GM18511 (cell line): Measurements from ENCODE around the gene DHRS7B.
"Not testable (repeated sequence)": the region's sequence is repeated elsewhere in the genome, so short reads cannot be mapped to it uniquely, and the experiment has no call there.

Experiments used
- ATAC-seq: cut with Tn5 transposase; IDR thresholded peaks from one replicate; pipeline ENCODE4 v1.9.1; 2021; ENCODE audit warnings: mild to moderate bottlenecking, moderate library complexity; ENCODE audit not compliant: unreplicated experiment

Gene DHRS7B, protein sequence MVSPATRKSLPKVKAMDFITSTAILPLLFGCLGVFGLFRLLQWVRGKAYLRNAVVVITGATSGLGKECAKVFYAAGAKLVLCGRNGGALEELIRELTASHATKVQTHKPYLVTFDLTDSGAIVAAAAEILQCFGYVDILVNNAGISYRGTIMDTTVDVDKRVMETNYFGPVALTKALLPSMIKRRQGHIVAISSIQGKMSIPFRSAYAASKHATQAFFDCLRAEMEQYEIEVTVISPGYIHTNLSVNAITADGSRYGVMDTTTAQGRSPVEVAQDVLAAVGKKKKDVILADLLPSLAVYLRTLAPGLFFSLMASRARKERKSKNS

DNA sequence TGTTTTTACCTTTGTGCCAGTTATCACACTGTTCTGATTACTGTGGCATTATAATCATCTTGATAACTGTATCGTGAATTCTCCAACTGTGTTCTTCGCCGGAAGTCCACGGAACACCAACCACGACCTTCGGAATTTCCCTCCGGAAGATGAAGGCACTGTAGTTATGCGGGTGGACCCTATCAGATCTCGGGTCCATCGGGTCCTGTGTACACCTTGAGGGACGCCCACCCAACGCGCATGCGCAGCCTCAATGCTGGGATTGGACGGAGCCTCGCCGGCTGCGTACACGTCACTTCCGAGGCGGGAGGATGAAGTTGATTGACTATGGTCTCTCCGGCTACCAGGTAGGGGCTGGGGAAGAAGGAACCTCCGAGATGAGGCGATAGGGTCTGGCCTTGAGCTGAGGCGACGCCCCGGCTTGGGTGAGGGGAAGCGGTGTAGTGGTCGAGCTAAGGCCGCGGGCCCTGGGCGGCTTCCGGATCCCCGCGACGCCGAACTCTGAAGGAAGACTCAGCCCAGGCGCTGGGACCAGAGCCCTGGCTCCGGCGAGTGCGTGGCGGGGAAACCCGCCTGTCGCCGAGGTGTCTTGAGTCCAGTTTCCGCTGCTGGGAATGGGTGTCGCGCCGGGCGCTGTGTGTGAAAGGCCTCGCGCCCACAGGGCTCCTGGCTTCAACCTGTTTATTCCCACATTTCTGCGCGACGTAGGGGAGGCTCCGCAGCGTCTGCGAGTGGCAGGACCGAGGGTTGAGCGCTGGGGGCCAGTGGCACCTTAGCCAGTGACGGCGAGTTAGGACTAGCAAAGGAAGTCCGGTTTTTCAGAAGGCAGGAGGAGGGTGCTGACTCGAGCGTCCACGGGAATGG is at the start of gene DHRS7B:
Gene DHRS7B, plus strand, starts transcription at position 320 of the 864 bp plus-strand sequence. Its CDS starts 8 bp downstream, at position 328.
- peak; percentile 92 for ATAC-seq

DNA sequence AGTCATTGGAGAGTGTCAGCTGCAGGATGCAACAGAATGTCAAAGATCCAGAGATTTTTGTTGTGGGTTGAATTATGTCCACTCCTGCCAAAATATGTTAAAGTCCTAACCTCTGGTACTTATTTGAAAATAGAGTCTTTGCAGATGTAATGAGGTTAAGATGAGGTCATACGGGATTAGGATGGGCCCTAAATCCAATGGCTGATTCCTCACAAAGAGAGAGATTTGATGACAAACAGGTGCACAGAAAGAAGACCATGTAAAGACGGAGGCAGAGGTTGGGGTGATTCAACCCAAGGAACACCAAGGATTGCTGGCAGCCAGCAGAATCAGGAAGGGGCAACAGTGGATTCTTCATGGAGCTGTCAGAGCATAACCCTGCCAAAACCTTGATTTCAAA is 49.5 kb upstream of the DHRS7B start:
- ATAC-seq: no peak

- no peak for ATAC-seq
Observed at GRCh38 chr17:21078016-21078780, 48.6 kb upstream of the DHRS7B start.

GRCh38 chr17:21079196-21079595 is 47.6 kb upstream of the DHRS7B start:
- no peak for ATAC-seq

DNA sequence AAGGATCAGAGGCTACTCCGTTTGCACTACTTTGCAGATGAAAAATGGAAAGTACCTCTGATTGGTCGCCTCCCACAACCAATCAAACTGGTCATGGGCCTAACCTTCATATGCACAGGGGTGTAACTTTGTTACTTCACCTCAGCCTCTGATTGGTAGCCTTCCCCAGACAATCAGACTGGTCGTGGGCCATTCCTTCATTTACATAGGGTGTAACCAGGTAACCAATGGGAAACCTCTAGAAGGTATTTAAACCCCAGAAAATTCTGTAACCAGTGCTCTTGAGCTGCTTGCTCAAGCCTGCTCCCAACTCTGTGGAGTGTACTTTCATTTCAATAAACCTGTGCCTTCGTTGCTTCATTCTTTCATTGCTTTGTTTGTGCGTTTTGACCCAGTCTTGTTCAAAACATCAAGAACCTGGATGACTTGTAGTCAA is 44.7 kb upstream of the DHRS7B start:
- no peak for ATAC-seq

GRCh38 chr17:21085280-21085679 is 41.5 kb upstream of the DHRS7B start:
- not testable (repeated sequence) for ATAC-seq

GRCh38 chr17:21085707-21086106 is 41.1 kb upstream of the DHRS7B start:
- ATAC-seq: no peak

- no peak for ATAC-seq
Observed at GRCh38 chr17:21089145-21089544, 37.6 kb upstream of the DHRS7B start.

DNA sequence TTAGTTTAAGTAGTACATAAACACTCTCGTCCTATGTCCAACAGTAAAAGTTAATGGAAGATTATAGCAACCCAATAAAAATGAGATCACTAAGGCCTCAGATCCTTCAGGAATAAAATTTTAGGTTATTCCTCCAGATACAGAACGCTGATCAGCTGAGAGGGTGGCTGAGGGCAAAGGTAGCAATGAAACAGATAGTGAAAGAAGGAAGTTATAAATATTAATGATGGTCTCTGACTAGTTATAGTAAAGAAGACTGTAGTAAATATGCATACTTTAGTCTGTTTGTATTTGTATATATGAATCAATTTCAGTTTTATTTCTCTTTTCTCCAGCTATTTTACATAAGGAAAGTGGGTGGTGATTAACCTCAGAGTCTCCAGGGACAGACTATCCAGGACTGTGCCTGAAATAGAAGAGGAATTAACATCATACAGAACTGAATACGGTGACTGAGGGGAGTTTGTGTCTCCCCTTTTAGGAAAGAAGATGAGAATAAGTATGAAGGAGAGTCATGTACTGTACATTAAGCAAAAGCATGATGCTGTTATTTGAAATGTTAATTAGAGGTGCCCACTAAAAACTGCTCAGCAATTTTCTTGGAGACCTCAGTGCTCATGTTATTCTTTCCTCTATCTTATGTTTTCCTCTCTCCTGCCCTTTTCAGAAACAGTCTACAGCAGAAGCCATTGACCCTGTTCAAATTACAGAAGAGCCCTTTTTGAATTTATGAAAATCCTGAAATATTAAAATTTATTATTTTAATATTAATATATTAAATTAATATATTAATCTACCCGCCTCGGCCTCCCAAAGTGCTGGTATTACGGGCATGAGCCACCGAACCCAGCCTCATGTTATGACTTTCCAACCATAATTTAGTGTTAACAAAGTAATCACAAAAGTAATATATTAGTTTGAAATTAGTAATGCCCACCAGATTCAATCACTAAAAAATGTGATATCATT is 36.5 kb upstream of the DHRS7B start:
- ATAC-seq: no peak

DNA sequence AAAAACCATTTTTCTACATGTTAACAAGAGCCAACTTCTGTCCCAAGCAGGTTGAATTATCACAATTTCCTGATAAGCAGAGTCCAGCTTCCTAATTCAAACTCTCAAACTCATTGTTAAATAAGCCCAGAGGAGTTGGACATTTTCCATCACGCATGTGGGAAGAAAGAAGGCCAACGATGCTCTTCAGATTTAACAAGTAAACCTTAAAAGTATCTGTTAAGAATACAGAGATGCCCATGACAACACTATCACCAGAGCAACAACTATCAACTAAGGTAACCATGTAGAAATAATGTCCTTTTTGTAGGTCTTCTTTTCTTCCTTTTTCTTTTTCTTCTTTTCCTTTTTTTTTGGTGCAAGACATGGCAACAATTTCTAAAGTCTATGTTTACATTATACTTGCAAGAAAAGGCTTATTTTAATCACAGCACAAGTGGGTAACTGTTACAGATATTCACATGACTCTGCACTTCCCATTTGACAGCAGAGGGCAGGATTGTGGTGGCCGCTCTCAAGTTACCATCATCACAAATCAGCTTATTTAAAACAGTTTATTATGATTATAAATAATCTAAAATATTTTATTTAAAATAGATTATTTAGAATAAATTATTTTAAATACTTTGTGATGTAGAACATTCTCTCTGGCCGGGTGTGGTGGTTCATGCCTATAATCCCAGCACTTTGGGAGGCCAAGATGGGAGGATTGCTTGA is 35.7 kb upstream of the DHRS7B start:
- no peak for ATAC-seq

- ATAC-seq: no peak
Observed at GRCh38 chr17:21094298-21094704, 32.5 kb upstream of the DHRS7B start.

DNA sequence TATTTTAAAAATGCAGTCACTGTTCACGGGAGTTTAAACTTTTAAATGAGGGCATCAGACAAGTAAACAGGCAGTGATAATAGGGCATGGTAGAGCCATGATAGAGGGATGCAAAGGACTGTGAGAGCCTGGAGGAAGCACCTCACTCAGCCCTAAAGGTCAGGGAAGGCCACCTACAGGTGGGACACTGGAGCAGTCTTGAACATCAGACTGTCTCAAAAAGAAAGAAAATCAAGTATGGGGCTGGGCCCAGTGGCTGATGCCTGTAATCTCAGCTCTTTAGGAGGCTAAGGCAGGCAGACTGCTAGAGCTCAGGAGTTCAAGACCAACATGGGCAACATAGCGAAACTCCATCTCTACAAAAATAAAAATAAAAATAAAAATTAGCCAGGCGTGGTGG is 31.0 kb upstream of the DHRS7B start:
- ATAC-seq: no peak

- ATAC-seq: no peak
Observed at GRCh38 chr17:21096874-21097273, 29.9 kb upstream of the DHRS7B start.

DNA sequence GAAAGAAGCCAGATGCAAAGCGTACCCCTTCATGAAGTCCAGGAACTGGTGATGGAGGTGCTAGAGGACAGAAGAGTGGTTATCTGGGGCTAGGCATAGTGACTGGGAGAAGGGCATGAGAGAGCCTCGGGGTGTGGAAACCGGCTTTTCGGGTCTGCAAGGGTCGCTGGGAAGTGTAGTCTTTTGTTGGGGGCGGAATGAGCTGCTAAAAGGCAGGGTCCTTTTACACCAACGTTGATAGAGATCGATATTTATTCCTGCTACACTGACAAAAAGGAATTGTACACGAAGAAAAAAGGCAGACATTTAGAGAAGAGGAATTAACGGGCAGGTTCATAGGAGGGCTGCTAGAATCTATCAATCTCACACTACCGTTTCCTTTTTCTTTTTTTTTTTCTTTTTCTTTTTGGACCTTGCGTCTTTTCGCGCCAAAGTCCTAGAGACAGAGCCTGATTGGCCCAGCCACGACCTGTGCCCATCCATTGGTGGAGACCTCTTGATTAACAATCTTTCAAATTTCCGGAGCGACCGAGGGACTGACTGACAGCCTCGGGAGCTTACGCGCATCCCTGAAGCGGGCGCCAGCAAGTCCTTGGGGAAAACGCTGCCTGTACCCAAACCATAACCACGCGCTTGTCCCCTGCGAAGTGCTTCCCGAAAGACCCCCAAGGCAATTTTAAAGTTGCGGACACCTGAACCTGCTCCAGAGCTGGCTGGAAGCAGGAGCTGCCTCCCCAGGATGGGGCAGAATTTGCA is 27.7 kb upstream of the DHRS7B start:
- peak; percentile 98 for ATAC-seq

GRCh38 chr17:21100636-21101035 is 26.1 kb upstream of the DHRS7B start:
- ATAC-seq: no peak

GRCh38 chr17:21104608-21105007 is 22.2 kb upstream of the DHRS7B start:
- ATAC-seq: no peak

DNA sequence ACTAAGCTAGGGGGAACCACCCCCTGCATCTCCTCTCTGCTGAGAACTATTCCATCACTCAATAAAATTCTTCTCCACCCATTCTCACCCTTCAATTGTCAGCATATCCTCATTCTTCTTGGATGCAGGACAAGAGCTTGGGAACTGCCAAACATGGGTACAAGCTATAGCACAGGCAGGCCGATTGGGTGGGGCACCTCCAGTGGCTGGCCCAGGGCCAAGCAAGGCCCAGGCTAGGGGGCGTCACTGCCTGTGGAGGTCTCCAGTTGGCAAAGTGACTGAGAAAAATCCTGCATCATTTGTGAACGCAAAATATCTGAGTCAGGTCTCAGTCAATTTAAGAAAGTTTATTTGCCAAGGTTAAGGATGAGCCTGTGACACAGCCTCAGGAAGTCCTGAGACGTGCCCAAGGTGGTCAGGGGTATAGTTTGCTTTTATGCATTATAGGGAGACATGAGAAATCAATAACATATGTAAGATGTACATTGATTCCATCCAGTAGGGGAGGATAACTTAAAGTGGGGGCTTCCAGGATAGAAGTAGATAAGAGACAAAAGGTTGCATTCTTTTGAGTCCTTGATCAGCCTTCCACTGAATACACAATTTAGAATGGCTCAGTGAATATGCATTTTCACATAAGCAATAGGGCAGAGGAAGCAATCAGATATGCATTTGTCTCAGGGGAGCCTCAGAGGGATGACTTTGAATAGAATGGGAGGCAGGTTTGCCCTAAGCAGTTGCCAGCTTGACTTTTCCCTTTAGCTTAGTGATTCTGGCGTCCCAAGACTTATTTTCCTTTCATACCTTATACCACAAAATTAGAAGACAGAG is 21.5 kb upstream of the DHRS7B start:
- no peak for ATAC-seq

DNA sequence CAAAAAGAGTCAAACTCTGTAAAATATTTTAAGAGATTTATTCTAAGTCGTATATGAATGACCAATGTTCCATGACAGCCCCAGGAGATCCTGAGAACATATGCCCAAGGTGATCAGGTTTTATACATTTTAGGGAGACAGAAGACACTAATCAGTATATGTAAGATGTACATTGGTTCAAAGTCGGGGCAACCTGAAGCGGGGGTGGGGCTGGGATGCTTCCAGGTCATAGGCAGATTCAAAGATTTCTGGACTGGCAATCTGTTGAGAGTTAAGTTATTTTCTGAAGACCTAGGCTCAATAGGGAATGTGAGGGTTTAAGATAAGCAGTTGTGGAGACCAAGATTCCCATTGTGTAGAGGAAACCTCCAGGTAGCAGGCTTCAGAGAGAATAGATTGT is 20.4 kb upstream of the DHRS7B start:
- ATAC-seq: no peak
